GM12864 (cell line): Measurements from ENCODE around the gene SLC3A2.
"Not testable (repeated sequence)": the region's sequence is repeated elsewhere in the genome, so short reads cannot be mapped to it uniquely, and the experiment has no call there.

Experiments
- DNase-seq: peaks from one replicate; pipeline ENCODE4 v3.0.0-alpha.2; 2011; ENCODE audit warnings: low read depth
- H3K4me3 ChIP-seq: 2 replicates; pipeline ENCODE4 v1.5.1; 2011; ENCODE audit warnings: mild to moderate bottlenecking, low read depth, low read length, control low read depth
- CTCF ChIP-seq: IDR thresholded peaks from 2 replicates; pipeline ENCODE4 v1.5.1; 2011; ENCODE audit warnings: low read depth, mild to moderate bottlenecking, moderate library complexity, low read length, control low read depth, inconsistent platforms; ENCODE audit errors: missing control alignments

SLC3A2 gene

GRCh38 chr11:62854013-62854824 lies 26.5 kb upstream of the SLC3A2 start:
- peak overlapping the region; percentile 95 for H3K4me3 ChIP-seq
- no peak for DNase-seq
- TF ChIP-seq CTCF = no peak

- no peak for DNase-seq
- peak overlapping the region; percentile 95 for H3K4me3 ChIP-seq
- TF ChIP-seq CTCF = no peak
Observed at GRCh38 chr11:62854825-62855570, 25.7 kb upstream of the SLC3A2 start.

GRCh38 chr11:62855571-62856332 lies 24.9 kb upstream of the SLC3A2 start:
- H3K4me3 ChIP-seq = peak overlapping the region; percentile 95
- DNase-seq = peak; percentile 97
- no peak for TF ChIP-seq CTCF

- TF ChIP-seq CTCF = no peak
- DNase-seq = no peak
Observed at GRCh38 chr11:62856333-62856895, 24.3 kb upstream of the SLC3A2 start.

GRCh38 chr11:62857541-62857982 lies 23.1 kb upstream of the SLC3A2 start:
- no peak for TF ChIP-seq CTCF
- H3K4me3 ChIP-seq = peak overlapping the region; percentile 72
- DNase-seq = no peak

More at GRCh38 chr11:62856333-62856895, 24.3 kb upstream of the SLC3A2 start:
- peak overlapping the region; percentile 72 for H3K4me3 ChIP-seq

- DNase-seq = no peak
- peak overlapping the region; percentile 72 for H3K4me3 ChIP-seq
- TF ChIP-seq CTCF = no peak
Observed at GRCh38 chr11:62858201-62858600, 22.5 kb upstream of the SLC3A2 start.

- H3K4me3 ChIP-seq, DNase-seq: not testable (repeated sequence)
Observed at GRCh38 chr11:62859281-62859703, 21.4 kb upstream of the SLC3A2 start.
